ENCODE results near the gene SIK2.
"Not testable (repeated sequence)": the region's sequence is repeated elsewhere in the genome, so short reads cannot be mapped to it uniquely, and the experiment has no call there.

SIK2 gene

DNA sequence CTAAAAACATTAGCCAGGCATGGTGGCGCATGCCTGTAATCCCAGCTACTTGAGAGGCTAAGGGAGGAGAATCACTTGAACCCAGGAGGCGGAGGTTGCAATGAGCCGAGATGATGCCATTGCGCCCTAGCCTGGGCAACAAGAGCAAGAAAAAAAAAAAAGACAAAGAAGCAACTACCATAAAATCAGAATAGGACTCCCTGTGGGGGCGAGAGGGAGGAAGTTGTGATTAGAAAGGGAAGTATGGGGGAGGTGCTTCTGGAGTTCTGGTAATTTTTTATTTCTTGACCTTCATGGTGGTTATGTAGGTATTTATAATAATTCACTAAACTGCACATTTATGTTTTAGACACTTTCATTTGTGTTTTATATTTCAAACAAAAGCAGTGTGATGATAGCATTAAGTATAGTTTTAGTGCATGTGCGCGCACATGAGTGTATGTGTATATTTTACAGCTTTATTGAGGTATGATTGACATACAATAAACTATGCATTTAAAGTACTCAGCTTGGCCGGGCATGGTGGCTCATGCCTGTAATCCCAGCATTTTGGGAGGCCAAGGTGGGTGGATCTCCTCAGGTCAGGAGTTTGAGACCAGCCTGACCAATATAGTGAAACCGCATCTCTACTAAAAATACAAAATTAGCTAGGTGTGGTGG is 43.5 kb downstream of the SIK2 start:
- no peak for ATAC-seq
- TF ChIP-seq ISL1 (CRISPR knock-in tag; IDR thresholded peaks at IDR 0.05) (no peak), ESRRG (CRISPR knock-in tag; IDR thresholded peaks at IDR 0.05) (no peak), ZC3H10 (CRISPR knock-in tag; IDR thresholded peaks at IDR 0.05) (no peak), TOX (CRISPR knock-in tag; IDR thresholded peaks at IDR 0.05; ENCODE audit: borderline replicate concordance) (no peak), BACH2 (CRISPR knock-in tag; IDR thresholded peaks at IDR 0.05; ENCODE audit: borderline replicate concordance) (no peak), RARB (CRISPR knock-in tag; IDR thresholded peaks at IDR 0.05) (no peak), GLIS3 (CRISPR knock-in tag; IDR thresholded peaks at IDR 0.05) (no peak), OSR1 (CRISPR knock-in tag; IDR thresholded peaks at IDR 0.05) (no peak), ZNF70 (CRISPR knock-in tag; IDR thresholded peaks at IDR 0.05) (no peak), ZFP30 (CRISPR knock-in tag; IDR thresholded peaks at IDR 0.05) (no peak), PPARA (CRISPR knock-in tag; IDR thresholded peaks at IDR 0.05; ENCODE audit: borderline replicate concordance) (no peak), TCF4 (CRISPR knock-in tag; IDR thresholded peaks at IDR 0.05; ENCODE audit: borderline replicate concordance) (no peak), ZNF565 (CRISPR knock-in tag; conservative IDR thresholded peaks at IDR 0.05; ENCODE audit: low read depth) (no peak), CSDC2 (CRISPR knock-in tag; IDR thresholded peaks at IDR 0.05) (no peak), SNAI2 (CRISPR knock-in tag; IDR thresholded peaks at IDR 0.05) (no peak), ARNTL (CRISPR knock-in tag; IDR thresholded peaks at IDR 0.05; ENCODE audit: borderline replicate concordance, low read depth) (no peak)
- TF ChIP-seq, protein P1, sequence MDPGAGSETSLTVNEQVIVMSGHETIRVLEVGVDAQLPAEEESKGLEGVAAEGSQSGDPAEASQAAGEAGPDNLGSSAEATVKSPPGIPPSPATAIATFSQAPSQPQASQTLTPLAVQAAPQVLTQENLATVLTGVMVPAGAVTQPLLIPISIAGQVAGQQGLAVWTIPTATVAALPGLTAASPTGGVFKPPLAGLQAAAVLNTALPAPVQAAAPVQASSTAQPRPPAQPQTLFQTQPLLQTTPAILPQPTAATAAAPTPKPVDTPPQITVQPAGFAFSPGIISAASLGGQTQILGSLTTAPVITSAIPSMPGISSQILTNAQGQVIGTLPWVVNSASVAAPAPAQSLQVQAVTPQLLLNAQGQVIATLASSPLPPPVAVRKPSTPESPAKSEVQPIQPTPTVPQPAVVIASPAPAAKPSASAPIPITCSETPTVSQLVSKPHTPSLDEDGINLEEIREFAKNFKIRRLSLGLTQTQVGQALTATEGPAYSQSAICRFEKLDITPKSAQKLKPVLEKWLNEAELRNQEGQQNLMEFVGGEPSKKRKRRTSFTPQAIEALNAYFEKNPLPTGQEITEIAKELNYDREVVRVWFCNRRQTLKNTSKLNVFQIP (CRISPR knock-in tag; IDR thresholded peaks at IDR 0.05; ENCODE audit: borderline replicate concordance, low read depth), result no peak
- TF ChIP-seq, protein P2, sequence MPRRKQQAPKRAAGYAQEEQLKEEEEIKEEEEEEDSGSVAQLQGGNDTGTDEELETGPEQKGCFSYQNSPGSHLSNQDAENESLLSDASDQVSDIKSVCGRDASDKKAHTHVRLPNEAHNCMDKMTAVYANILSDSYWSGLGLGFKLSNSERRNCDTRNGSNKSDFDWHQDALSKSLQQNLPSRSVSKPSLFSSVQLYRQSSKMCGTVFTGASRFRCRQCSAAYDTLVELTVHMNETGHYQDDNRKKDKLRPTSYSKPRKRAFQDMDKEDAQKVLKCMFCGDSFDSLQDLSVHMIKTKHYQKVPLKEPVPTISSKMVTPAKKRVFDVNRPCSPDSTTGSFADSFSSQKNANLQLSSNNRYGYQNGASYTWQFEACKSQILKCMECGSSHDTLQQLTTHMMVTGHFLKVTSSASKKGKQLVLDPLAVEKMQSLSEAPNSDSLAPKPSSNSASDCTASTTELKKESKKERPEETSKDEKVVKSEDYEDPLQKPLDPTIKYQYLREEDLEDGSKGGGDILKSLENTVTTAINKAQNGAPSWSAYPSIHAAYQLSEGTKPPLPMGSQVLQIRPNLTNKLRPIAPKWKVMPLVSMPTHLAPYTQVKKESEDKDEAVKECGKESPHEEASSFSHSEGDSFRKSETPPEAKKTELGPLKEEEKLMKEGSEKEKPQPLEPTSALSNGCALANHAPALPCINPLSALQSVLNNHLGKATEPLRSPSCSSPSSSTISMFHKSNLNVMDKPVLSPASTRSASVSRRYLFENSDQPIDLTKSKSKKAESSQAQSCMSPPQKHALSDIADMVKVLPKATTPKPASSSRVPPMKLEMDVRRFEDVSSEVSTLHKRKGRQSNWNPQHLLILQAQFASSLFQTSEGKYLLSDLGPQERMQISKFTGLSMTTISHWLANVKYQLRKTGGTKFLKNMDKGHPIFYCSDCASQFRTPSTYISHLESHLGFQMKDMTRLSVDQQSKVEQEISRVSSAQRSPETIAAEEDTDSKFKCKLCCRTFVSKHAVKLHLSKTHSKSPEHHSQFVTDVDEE (CRISPR knock-in tag; IDR thresholded peaks at IDR 0.05), result no peak
- TF ChIP-seq, protein P3, sequence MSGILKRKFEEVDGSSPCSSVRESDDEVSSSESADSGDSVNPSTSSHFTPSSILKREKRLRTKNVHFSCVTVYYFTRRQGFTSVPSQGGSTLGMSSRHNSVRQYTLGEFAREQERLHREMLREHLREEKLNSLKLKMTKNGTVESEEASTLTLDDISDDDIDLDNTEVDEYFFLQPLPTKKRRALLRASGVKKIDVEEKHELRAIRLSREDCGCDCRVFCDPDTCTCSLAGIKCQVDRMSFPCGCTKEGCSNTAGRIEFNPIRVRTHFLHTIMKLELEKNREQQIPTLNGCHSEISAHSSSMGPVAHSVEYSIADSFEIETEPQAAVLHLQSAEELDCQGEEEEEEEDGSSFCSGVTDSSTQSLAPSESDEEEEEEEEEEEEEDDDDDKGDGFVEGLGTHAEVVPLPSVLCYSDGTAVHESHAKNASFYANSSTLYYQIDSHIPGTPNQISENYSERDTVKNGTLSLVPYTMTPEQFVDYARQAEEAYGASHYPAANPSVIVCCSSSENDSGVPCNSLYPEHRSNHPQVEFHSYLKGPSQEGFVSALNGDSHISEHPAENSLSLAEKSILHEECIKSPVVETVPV (CRISPR knock-in tag; IDR thresholded peaks at IDR 0.05), result no peak
- TF ChIP-seq, protein P4, sequence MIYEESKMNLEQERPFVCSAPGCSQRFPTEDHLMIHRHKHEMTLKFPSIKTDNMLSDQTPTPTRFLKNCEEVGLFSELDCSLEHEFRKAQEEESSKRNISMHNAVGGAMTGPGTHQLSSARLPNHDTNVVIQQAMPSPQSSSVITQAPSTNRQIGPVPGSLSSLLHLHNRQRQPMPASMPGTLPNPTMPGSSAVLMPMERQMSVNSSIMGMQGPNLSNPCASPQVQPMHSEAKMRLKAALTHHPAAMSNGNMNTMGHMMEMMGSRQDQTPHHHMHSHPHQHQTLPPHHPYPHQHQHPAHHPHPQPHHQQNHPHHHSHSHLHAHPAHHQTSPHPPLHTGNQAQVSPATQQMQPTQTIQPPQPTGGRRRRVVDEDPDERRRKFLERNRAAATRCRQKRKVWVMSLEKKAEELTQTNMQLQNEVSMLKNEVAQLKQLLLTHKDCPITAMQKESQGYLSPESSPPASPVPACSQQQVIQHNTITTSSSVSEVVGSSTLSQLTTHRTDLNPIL (CRISPR knock-in tag; IDR thresholded peaks at IDR 0.05; ENCODE audit: low read depth), result no peak

DNA sequence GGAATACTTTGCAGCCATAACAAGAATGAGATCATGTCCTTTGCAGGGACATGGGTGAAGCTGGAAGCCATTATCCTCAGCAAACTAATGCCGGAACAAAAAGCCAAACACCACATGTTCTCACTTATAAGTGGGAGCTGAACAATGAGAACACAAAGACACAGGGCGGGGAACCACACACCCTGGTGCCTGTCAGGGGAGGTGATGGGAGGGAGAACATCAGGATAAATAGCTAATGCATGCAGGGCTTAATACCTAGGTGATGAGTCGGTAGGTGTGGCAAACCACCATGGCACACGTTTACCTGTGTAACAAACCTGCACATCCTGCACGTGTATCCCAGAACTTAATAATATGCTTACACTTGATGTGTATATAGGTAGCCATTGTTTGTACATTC is 49.1 kb downstream of the SIK2 start:
- ATAC-seq, result not testable (repeated sequence)

DNA sequence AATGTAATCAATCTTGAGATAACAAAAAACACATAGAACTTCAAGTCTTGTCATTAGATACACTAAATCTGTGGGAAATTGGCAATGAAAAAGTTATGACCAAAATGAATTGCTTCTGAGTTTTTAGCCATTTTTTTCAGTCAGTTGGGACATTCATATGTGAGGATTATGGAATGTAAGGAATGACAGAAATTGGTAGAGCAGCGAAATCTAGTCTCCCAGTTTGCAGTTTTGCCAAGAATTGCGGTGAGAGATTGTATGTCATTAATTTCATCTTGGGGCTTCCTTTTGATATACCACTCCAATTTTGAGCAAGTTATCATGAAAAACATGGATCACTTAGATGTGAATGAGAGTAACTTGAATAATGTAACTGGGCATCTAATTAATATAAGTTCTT is 49.9 kb downstream of the SIK2 start:
- ATAC-seq, result peak; percentile 61; the same call in 2 of the 3 replicates
- TF ChIP-seq ISL1 (CRISPR knock-in tag; IDR thresholded peaks at IDR 0.05) (no peak; the same call in 1 of the 2 replicates), ARNTL (CRISPR knock-in tag; IDR thresholded peaks at IDR 0.05; ENCODE audit: borderline replicate concordance, low read depth) (no peak), GLIS3 (CRISPR knock-in tag; IDR thresholded peaks at IDR 0.05) (no peak), RARB (CRISPR knock-in tag; IDR thresholded peaks at IDR 0.05) (no peak), ZC3H10 (CRISPR knock-in tag; IDR thresholded peaks at IDR 0.05) (no peak), ZNF565 (CRISPR knock-in tag; conservative IDR thresholded peaks at IDR 0.05; ENCODE audit: low read depth) (no peak), SNAI2 (CRISPR knock-in tag; IDR thresholded peaks at IDR 0.05) (no peak), ZFP30 (CRISPR knock-in tag; IDR thresholded peaks at IDR 0.05) (no peak), PPARA (CRISPR knock-in tag; IDR thresholded peaks at IDR 0.05; ENCODE audit: borderline replicate concordance) (no peak), TCF4 (CRISPR knock-in tag; IDR thresholded peaks at IDR 0.05; ENCODE audit: borderline replicate concordance) (no peak)
- TF ChIP-seq, protein P2 (CRISPR knock-in tag; IDR thresholded peaks at IDR 0.05), result no peak
- TF ChIP-seq, protein P3 (CRISPR knock-in tag; IDR thresholded peaks at IDR 0.05), result no peak
- TF ChIP-seq, protein P5, sequence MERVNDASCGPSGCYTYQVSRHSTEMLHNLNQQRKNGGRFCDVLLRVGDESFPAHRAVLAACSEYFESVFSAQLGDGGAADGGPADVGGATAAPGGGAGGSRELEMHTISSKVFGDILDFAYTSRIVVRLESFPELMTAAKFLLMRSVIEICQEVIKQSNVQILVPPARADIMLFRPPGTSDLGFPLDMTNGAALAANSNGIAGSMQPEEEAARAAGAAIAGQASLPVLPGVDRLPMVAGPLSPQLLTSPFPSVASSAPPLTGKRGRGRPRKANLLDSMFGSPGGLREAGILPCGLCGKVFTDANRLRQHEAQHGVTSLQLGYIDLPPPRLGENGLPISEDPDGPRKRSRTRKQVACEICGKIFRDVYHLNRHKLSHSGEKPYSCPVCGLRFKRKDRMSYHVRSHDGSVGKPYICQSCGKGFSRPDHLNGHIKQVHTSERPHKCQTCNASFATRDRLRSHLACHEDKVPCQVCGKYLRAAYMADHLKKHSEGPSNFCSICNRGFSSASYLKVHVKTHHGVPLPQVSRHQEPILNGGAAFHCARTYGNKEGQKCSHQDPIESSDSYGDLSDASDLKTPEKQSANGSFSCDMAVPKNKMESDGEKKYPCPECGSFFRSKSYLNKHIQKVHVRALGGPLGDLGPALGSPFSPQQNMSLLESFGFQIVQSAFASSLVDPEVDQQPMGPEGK (CRISPR knock-in tag; IDR thresholded peaks at IDR 0.05; ENCODE audit: borderline replicate concordance), result no peak
